Gastroesophageal sphincter (tissue), 2 donors: ENCODE measurements around the gene C1QTNF9B.

ENCODE experiments used
- POLR2A ChIP-seq, 2 donors: fragments of 450-650 bp; IDR thresholded peaks; one replicate each; pipeline ENCODE4 v1.6.1; 2017; ENCODE audit warnings: antibody characterized with exemption in 2 of 2, mild to moderate bottlenecking in 2 of 2, moderate library complexity in 1 of 2
- POLR2AphosphoS5 ChIP-seq: sonication (generic); formaldehyde crosslinking; IDR thresholded peaks from one replicate; pipeline ENCODE4 v1.6.1; 2017; ENCODE audit warnings: antibody characterized with exemption

GRCh38 chr13:23898101-23898500 lies 799 bp upstream of the C1QTNF9B start:
- TF ChIP-seq POLR2A (IDR thresholded peaks at IDR 0.05) (no peak), POLR2AphosphoS5 (peak; percentile 71)
